Aorta (tissue), 5 donors: ENCODE results near the gene SLC5A9. TPM values are rescaled to one million over a fixed set of nuclear protein-coding genes. Genes with fewer than 3 reads are reported as not detected.

Experiments used
- ATAC-seq: fragments of 200-7000 bp; cut with Tn5 transposase; one replicate; pipeline ENCODE4 v1.9.1; 2022; ENCODE audit warnings: moderate library complexity; ENCODE audit not compliant: low FRiP score
- DNase-seq, 2 donors: peaks; one replicate each; pipeline ENCODE4 v3.0.0-alpha.2; 2020
- H3K27ac ChIP-seq, 2 donors: one replicate each; pipeline ENCODE4 v1.5.1; 2013; ENCODE audit warnings: low read length in 2 of 2, mild to moderate bottlenecking in 2 of 2, moderate library complexity in 2 of 2, control low read depth in 1 of 2, inconsistent platforms in 1 of 2, low read depth in 1 of 2
- H3K27me3 ChIP-seq, 2 donors: one replicate each; pipeline ENCODE4 v1.6.1; 2013; ENCODE audit warnings: control low read depth in 1 of 2, low read length in 1 of 2, mild to moderate bottlenecking in 1 of 2, moderate library complexity in 1 of 2; ENCODE audit not compliant: insufficient read depth in 2 of 2, control insufficient read depth in 1 of 2
- H3K36me3 ChIP-seq, 2 donors: one replicate each; pipeline ENCODE4 v1.6.1; 2013; ENCODE audit warnings: control low read depth in 1 of 2, low read length in 1 of 2, mild to moderate bottlenecking in 1 of 2; ENCODE audit not compliant: insufficient read depth in 2 of 2, control insufficient read depth in 1 of 2
- H3K4me1 ChIP-seq, 2 donors: one replicate each; pipeline ENCODE4 v1.6.1; 2013; ENCODE audit warnings: low read length in 2 of 2, control low read depth in 1 of 2, mild to moderate bottlenecking in 1 of 2, moderate library complexity in 1 of 2; ENCODE audit not compliant: insufficient read depth in 2 of 2, control insufficient read depth in 1 of 2
- H3K4me3 ChIP-seq, 2 donors: one replicate each; pipeline ENCODE4 v1.5.1; 2013; ENCODE audit warnings: low read length in 2 of 2, control low read depth in 1 of 2, mild to moderate bottlenecking in 1 of 2
- H3K9me3 ChIP-seq: one replicate; pipeline ENCODE4 v1.6.1; 2013; ENCODE audit warnings: mild to moderate bottlenecking, low read length; ENCODE audit not compliant: control insufficient read depth
- WGBS, 2 donors: extraction: QIAGEN DNeasy Blood & Tissue Kit; methylation state at CpG; one replicate each; pipeline ENCODE4 v1.1.7; 2013; 5-methylcytosine and 5-hydroxymethylcytosine counted together
- intact Hi-C, 2 donors: fragments of 100-400 bp; cut with DNase I; formaldehyde crosslinking; loops; one replicate each; pipeline versions ENCODE4 v1.14.2 to v1.15.0; 2022
- polyA plus RNA-seq, 2 donors: library from polyadenylated mRNA; stranded (reverse); fragments of 200-250 nt; gene quantifications; one replicate each; pipeline ENCODE4 v1.2.3, GENCODE V29; 2013
- total RNA-seq, 2 donors: library from RNA; stranded (reverse); fragmentation: NEBNext Ultra II Directional; extraction: Animal tissue kit (Norgen Biotek cat#: 25700); gene quantifications; one replicate each; pipeline ENCODE4 v1.2.1, GENCODE V29; 2021
- donor health status: healthy with polysubstance abuse.
- donor health status: Bipolar disorder and iron deficiency.
- donor health status: DM: no; HTN: no; CAD: no.
- donor health status: DM: no; HTN: no; CAD: no.
- donor health status: DM: yes; HTN: yes; CAD: no.

Gene SLC5A9
- total and polyA plus RNA-seq, 4 donors: 0.51 to 3.5 (median 1.1) TPM

DNA sequence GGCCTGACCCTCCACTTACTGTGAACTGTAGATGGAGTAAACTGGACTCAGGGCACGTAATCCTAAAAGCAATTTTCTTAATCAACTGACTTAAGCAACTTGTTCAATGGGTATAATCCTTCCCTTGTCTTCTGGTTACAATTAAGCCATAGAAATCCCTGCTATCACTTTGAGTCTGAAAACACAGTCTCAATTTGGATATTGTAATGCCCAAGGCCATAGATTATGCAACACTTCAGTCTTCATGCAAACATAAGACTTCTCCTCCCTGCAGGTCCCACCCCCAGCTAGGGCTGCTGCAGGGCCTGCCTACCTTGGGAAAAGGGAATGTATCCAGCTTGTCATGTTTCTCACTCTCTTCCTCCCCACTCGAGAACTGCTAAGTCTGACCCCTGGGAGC, 6.2 kb upstream of the SLC5A9 start:
- H3K4me1 ChIP-seq: no peaks in the 10 kb centered on the region
- intact Hi-C loops: no loop called here
- no peak for ATAC-seq
- no peaks in the 10 kb centered on the region for H3K9me3 ChIP-seq
- H3K36me3 ChIP-seq: no peaks in the 10 kb centered on the region
- no peak for DNase-seq
- 92 to 95% methylated on average over 2 of the region's 2 CpGs for WGBS, 2 donors
- no peak overlapping the region for H3K4me3 ChIP-seq
- H3K27ac ChIP-seq: no peak overlapping the region
- no peaks in the 10 kb centered on the region for H3K27me3 ChIP-seq

DNA sequence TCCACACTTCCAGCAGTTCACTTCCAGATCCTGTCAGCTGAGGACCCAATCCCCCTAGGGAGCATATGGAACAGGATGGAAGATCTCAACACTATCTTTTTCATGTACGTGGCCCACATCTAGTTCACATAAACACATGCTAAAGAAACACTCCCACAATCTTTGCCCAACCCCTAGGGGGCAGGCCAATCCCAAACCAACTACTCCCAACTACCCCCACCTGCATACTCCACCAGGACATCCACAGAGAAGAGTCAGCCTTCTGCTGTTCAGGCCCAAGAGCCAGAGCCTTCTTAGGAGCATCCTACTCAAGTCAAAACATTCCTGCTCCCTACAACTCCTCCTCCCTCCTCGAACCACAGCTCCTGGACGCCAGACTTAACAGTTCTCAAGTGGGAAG, 5.6 kb upstream of the SLC5A9 start:
- H3K4me1 ChIP-seq: no peaks in the 10 kb centered on the region
- H3K4me3 ChIP-seq: no peak overlapping the region
- H3K9me3 ChIP-seq: no peaks in the 10 kb centered on the region
- 79 to 83% methylated on average over 3 of the region's 3 CpGs for WGBS, 2 donors
- DNase-seq: no peak
- no peak overlapping the region for H3K27ac ChIP-seq
- no peaks in the 10 kb centered on the region for H3K27me3 ChIP-seq
- intact Hi-C loops: no loop called here
- no peaks in the 10 kb centered on the region for H3K36me3 ChIP-seq
- no peak for ATAC-seq

DNA sequence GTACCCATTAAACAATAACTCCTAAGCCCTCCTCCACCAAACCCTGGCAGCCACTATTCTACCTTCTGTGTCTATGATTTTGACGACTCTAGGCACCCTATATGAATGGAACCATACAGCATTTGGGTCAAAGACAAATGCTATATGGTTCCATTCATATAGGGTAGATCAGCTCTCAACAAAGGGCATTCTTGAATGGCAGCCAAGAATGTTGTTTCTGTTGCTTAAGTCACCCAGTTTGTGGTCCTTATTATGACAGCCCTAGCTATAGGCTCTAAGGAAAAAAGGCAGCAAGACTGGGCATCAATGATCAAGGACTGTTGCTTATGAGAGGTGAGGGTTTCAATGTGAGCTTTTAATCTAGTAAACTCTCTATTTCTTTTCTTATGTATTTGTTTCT, 4.7 kb upstream of the SLC5A9 start:
- ATAC-seq: no peak
- intact Hi-C loops: no loop called here
- Histone ChIP-seq H3K27ac (no peak overlapping the region), H3K9me3 (no peaks in the 10 kb centered on the region), H3K36me3 (no peaks in the 10 kb centered on the region), H3K4me3 (no peak overlapping the region), H3K4me1 (no peaks in the 10 kb centered on the region), H3K27me3 (no peaks in the 10 kb centered on the region)
- no peak for DNase-seq
- 1 to 43% methylated on average over 1 of the region's 1 CpG for WGBS, 2 donors

DNA sequence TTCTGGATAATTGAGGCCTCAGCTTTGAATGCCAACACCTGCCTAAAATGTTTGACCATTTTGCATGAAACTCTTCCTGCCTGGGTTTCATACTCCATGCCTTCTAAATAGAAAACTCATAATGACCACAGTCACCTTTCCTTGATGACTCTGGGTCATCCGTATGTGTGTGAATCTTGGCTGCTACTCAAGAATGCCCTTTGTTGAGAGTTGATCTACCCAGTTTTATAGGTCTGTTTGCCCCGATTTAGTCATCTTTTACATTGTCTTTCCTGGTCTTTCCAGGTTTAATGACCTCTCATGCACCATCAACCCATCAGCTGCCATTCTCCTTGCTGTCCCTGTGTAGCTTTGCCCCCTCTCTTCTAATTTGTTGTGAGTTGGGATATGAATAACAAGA, 2.7 kb upstream of the SLC5A9 start:
- DNase-seq (no peak), ATAC-seq (no peak)
- Histone ChIP-seq H3K36me3 (no peaks in the 10 kb centered on the region), H3K27ac (no peak overlapping the region), H3K27me3 (no peaks in the 10 kb centered on the region), H3K9me3 (no peaks in the 10 kb centered on the region), H3K4me1 (no peaks in the 10 kb centered on the region), H3K4me3 (no peak overlapping the region)
- WGBS, 2 donors: 89 to 95% methylated on average over 2 of the region's 2 CpGs
- intact Hi-C loops: no loop called here

DNA sequence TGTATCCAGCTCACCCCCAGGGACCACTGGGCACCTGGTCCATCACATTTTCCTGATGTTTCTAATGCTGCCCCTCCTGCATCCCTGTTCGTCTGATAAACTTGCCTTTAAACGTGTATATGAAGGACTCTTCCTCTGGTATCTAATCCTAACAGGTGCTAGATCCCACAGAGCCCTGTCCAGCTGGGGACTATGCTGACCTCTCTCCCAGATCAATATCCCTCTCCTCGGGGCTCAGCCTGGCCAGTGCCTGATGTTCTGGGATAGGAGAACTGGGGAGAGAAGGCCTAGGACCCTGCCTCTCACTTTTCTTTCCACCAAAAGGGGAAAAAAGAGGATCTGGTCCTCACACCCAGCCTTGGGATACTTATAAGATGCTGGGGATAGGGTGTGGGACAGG, 1.4 kb upstream of the SLC5A9 start:
- H3K4me3 ChIP-seq: no peak overlapping the region
- DNase-seq (no peak), ATAC-seq (no peak)
- H3K9me3 ChIP-seq: no peaks in the 10 kb centered on the region
- H3K27ac ChIP-seq: no peak overlapping the region
- no peaks in the 10 kb centered on the region for H3K27me3 ChIP-seq
- no peaks in the 10 kb centered on the region for H3K4me1 ChIP-seq
- H3K36me3 ChIP-seq: no peaks in the 10 kb centered on the region
- intact Hi-C loops: no loop called here
- 91 to 92% methylated on average over 3 of the region's 3 CpGs for WGBS, 2 donors

DNA sequence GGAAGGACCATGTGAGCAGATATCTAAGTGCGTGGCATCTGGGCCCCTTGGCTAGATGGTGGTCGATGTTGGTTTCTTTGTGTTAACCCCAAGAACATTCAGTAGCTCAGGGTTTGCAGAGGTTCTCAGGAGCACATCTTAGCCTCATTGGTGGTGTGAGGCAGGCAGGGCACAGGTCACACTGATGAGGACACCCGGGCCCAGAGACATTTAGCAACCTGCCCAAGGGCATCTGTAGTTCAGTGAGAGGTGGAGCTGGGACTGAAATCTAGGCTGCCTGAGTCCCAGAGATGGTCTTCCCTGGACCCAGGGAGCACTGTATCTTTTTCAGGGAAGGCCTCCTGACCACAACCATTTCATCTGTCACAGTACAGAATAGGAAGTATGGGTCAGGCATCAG, 859 bp upstream of the SLC5A9 start:
- no peaks in the 10 kb centered on the region for H3K9me3 ChIP-seq
- H3K27ac ChIP-seq: no peak overlapping the region
- DNase-seq (peak in 1 of 2 donors; percentile 51), ATAC-seq (no peak)
- 93 to 95% methylated on average over 3 of the region's 3 CpGs for WGBS, 2 donors
- no peaks in the 10 kb centered on the region for H3K4me1 ChIP-seq
- no peaks in the 10 kb centered on the region for H3K27me3 ChIP-seq
- intact Hi-C loops: no loop called here
- no peaks in the 10 kb centered on the region for H3K36me3 ChIP-seq
- H3K4me3 ChIP-seq: no peak overlapping the region

DNA sequence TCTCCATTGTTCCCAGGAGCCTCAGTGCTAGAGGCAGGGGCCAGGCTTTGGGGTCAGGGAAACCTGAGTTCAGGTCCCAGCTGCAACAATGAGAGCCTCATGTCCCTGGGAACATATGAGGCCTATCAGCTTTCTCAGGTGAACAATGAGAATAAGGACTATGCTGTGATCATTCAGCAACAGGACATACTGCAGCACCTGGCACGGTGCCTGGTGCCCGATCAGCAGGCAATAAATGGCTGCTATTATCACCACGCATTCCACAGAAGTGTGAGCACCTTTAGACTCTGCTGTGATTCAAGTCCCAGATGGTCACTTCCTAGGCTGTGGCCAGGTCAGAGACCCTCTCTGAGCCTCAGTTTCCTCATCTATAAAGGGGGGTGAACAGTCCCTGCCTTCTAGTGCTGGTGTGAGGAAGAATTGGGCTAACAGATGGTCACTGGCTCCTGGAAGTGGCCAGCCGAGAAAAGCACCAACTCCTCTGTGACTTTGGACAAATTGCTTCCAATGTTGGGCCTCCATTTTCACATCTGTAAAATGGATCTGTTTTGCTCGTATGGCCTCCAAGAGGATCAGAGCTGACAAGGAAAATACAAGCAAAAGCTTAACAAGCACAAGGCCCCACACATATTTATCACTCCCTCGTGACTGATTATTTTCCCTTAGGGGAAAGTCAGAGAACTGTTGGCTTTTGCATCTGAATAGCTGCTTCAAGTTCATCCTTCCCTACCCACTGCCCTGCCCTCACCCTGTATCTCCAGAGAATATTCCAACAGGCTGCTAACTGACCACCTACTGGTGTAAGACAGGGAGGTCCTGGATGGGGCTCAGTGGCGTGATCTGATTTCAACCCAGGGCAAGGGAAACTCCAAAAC, 1.1 kb downstream of the SLC5A9 start:
- Histone ChIP-seq H3K4me3 (no peak overlapping the region), H3K27ac (no peak overlapping the region), H3K4me1 (no peaks in the 10 kb centered on the region), H3K27me3 (no peaks in the 10 kb centered on the region), H3K36me3 (no peaks in the 10 kb centered on the region), H3K9me3 (no peaks in the 10 kb centered on the region)
- 75 to 76% methylated on average over 7 of the region's 7 CpGs for WGBS, 2 donors
- intact Hi-C loops: no loop called here
- ATAC-seq (no peak), DNase-seq (no peak)

DNA sequence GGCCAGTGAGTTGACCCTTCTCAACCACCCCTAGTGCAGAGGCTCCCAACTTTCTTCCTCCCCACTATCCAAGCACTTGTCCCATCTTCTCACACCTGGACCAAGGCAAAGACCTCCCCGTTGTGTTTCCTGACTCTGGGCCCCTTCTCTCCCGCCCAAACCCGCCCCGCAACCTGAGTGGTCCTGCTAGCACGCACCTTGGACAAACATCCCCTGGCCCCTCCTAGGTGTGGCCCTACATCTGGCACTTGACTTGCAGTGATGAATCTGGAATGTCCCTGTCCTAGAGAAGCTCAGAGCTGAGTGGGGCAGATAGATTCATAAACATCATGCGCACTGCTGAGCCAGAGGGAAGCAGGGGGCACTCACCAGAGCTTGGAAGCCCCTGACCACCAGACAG, 2.3 kb downstream of the SLC5A9 start:
- ATAC-seq: no peak

DNA sequence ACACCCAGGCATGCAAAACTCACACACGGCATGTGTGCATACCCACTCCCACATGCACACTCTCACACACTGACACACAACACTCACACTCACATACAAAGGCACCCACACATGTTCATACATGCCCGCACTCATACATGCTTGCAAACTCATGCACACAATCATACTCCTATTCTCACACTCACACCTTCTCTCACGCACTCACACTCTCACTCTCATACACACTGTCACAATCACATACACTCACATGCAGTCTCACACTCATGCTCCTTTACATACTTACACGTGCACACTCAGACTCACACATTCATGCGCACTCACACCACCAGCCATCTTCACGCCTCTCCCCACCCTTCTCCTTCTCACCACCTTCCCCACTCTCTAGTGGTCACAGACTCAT, 3.1 kb downstream of the SLC5A9 start:
- DNase-seq: no peak
- Histone ChIP-seq H3K27ac (no peak overlapping the region), H3K27me3 (no peaks in the 10 kb centered on the region), H3K4me3 (no peak overlapping the region), H3K4me1 (no peaks in the 10 kb centered on the region), H3K9me3 (no peaks in the 10 kb centered on the region), H3K36me3 (no peaks in the 10 kb centered on the region)
- WGBS, 2 donors: 77 to 83% methylated on average over 6 of the region's 6 CpGs
- no peak for ATAC-seq
- intact Hi-C loops: no loop called here

More for the DNA sequence above, 2.3 kb downstream of the SLC5A9 start:
- Histone ChIP-seq H3K4me1 (no peaks in the 10 kb centered on the region), H3K9me3 (no peaks in the 10 kb centered on the region), H3K4me3 (no peak overlapping the region), H3K27me3 (no peaks in the 10 kb centered on the region), H3K27ac (no peak overlapping the region), H3K36me3 (no peaks in the 10 kb centered on the region)
- intact Hi-C loops: no loop called here
- DNase-seq: no peak
- 94 to 97% methylated on average over 6 of the region's 6 CpGs for WGBS, 2 donors
